HepG2 (cell line): ENCODE measurements around the gene GPER1. TPM values are rescaled to one million over a fixed set of nuclear protein-coding genes. Genes with fewer than 3 reads are reported as not detected.

ENCODE experiments used
- AHDC1 ChIP-seq: sonication (generic); formaldehyde crosslinking; IDR thresholded peaks from 2 replicates; pipeline ENCODE4 v1.5.1; 2020; ENCODE audit warnings: mild to moderate bottlenecking, missing genetic modification reagents, borderline replicate concordance
- ARID2 ChIP-seq: sonication (generic); formaldehyde crosslinking; IDR thresholded peaks from 2 replicates; pipeline ENCODE4 v1.8.1; 2022; ENCODE audit warnings: mild to moderate bottlenecking, missing genetic modification reagents, borderline replicate concordance
- JARID2 ChIP-seq: sonication (generic); formaldehyde crosslinking; IDR thresholded peaks from 2 replicates; pipeline ENCODE4 v1.8.1; 2023; ENCODE audit warnings: missing genetic modification reagents, inconsistent platforms; ENCODE audit not compliant: insufficient replicate concordance
- TEF ChIP-seq: sonication (generic); formaldehyde crosslinking; IDR thresholded peaks from 2 replicates; pipeline ENCODE4 v1.5.0; 2020; ENCODE audit warnings: missing genetic modification reagents
- ZBTB10 ChIP-seq: sonication (generic); formaldehyde crosslinking; IDR thresholded peaks from 2 replicates; pipeline ENCODE4 v1.4.0; 2020; ENCODE audit warnings: missing genetic modification reagents, borderline replicate concordance
- ZBTB46 ChIP-seq: sonication (generic); formaldehyde crosslinking; IDR thresholded peaks from 2 replicates; pipeline ENCODE4 v1.4.0; 2020; ENCODE audit warnings: mild to moderate bottlenecking, missing genetic modification reagents, borderline replicate concordance
- ZNF546 ChIP-seq: sonication (generic); formaldehyde crosslinking; conservative IDR thresholded peaks from 2 replicates; pipeline ENCODE4 v1.8.1; 2023; ENCODE audit warnings: mild to moderate bottlenecking, missing genetic modification reagents
- ZNF616 ChIP-seq: sonication (generic); formaldehyde crosslinking; IDR thresholded peaks from 2 replicates; pipeline ENCODE4 v1.5.0; 2020; ENCODE audit warnings: low read depth, mild to moderate bottlenecking, missing genetic modification reagents
- ZNF619 ChIP-seq: sonication (generic); formaldehyde crosslinking; IDR thresholded peaks from 2 replicates; pipeline ENCODE4 v1.4.0; 2020; ENCODE audit warnings: mild to moderate bottlenecking, missing genetic modification reagents
- ZNF646 ChIP-seq: sonication (generic); formaldehyde crosslinking; IDR thresholded peaks from 2 replicates; pipeline ENCODE4 v1.9.0; 2021; ENCODE audit warnings: mild to moderate bottlenecking, missing genetic modification reagents
- polyA plus RNA-seq, 8 experiments: library from polyadenylated mRNA; depleted of rRNA in 3 of 8; stranded (reverse) in 7 of 8; unstranded in 1 of 8; fragments of >200 nt; fragmentation: Illumina TruSeq in 4 of 8; extraction: Trizol in 4 of 8; gene quantifications; 2 replicates each; pipeline versions ENCODE4 v1.2.1 to v1.2.3, GENCODE V29; 2011 to 2016; ENCODE audit warnings: low read depth in 4 of 8, missing spikeins in 1 of 8, mixed read lengths in 1 of 8; ENCODE audit not compliant: insufficient read depth in 1 of 8
- total RNA-seq, 5 experiments: library from RNA; depleted of rRNA; stranded (reverse); fragments of >200 nt; fragmentation: Illumina TruSeq; extraction: Trizol; gene quantifications; 2 replicates each; pipeline ENCODE4 v1.2.3, GENCODE V29; 2016; ENCODE audit warnings: low read depth in 1 of 5

The GPER1 gene
- total and polyA plus RNA-seq, 2 of the 13 experiments (the other 11 are each of a cell fraction or from before 2014, with no cell fraction given) = 12.7 to 19.7 TPM

GRCh38 chr7:1065585-1066241, 22.2 kb upstream of the GPER1 start (continued):
- no peak for TF ChIP-seq ZBTB46 (CRISPR knock-in tag)
- TF ChIP-seq ARID2 = no peak
- no peak for TF ChIP-seq ZNF616
- TF ChIP-seq TEF (CRISPR knock-in tag) = no peak
- no peak for TF ChIP-seq ZNF546 (CRISPR knock-in tag)
- TF ChIP-seq ZNF646 = no peak
- TF ChIP-seq AHDC1 (CRISPR knock-in tag) = no peak
- no peak for TF ChIP-seq ZNF619 (CRISPR knock-in tag)
- no peak for TF ChIP-seq ZBTB10 (CRISPR knock-in tag)
- no peak for TF ChIP-seq JARID2 (CRISPR knock-in tag)
